HG03442 (cell line): Measurements from ENCODE around the gene FKBP2.

Source experiments
- ATAC-seq: cut with Tn5 transposase; IDR thresholded peaks from one replicate; pipeline ENCODE4 v1.9.1; 2021; ENCODE audit warnings: mild to moderate bottlenecking, moderate library complexity; ENCODE audit not compliant: unreplicated experiment

FKBP2 gene

DNA sequence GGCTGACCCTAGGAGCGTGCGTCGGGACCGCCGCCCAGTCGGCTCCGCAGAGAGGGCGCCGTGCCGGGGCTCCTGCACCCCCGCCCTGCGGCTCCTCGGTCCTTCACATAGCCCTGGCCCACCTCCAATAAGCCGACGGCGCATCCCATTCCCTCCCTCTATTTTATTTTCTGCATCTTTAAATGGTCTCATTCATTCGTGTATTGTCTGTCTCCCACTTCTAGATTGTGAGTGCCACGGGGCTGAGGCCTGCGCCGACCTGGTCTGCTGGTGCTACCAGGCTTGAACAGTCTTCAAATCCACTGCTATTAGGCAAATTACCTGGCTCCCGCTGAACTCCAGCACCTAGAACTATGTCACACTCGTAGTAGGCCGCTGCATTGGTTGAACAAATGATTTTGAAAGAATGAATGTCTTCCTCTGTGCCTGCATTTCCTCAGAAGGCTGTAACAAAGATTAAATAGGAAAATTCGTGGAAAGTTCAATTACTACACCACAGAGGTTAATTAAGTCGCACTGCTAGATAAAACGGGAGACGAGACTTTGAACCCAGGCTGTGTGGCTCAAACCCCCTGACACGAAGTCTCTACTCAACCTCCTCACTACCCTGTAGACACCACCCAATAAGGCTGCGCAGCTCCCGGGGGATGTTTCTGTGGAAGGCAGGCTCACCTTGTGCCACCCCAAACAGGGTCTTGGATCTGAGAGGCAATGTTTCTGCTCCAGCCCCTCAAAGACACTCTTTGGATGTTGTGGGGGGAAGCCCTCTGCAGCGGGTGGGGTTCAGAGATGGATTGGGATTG is 7.0 kb downstream of the FKBP2 start:
- no peak for ATAC-seq

DNA sequence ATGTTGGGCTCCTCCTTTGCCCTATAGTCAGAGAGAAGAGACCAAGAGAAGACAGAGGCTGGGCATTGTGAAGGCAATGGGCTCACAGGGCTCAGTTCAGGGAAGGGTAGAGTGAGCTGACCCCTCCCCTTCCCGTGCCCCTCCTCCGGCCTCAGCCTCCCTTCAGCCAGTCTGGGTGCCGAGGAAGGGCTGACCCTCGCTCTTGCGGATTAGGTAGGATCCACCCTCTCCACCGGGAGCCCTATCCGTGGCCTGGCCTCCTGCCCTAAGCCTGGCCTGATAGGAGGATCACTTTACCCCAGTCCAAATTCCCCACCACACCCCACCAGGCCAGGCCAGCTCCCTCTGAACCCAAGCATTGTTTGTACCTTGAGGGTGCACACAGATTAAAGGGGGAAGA is 7.7 kb downstream of the FKBP2 start:
- no peak for ATAC-seq

DNA sequence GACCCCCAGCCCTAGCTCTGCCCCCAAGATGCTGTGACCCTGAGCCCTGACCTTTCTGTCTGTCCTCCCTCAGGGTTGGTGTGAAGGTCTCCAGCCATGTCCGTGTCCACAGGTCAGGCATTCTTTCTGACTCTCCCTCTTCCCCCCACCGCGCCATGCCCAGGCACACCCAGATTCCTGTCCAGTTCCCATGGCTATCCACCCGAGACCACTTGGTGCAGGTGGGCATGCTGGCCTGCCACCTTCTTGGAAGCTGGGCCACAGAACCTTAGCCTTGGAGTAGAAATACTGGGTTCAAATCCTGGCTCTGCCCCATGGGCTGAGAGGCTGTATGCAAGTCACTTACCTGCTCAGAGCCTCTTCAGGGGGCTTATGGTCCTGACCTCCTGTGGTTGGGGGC is 8.1 kb downstream of the FKBP2 start:
- ATAC-seq: no peak

DNA sequence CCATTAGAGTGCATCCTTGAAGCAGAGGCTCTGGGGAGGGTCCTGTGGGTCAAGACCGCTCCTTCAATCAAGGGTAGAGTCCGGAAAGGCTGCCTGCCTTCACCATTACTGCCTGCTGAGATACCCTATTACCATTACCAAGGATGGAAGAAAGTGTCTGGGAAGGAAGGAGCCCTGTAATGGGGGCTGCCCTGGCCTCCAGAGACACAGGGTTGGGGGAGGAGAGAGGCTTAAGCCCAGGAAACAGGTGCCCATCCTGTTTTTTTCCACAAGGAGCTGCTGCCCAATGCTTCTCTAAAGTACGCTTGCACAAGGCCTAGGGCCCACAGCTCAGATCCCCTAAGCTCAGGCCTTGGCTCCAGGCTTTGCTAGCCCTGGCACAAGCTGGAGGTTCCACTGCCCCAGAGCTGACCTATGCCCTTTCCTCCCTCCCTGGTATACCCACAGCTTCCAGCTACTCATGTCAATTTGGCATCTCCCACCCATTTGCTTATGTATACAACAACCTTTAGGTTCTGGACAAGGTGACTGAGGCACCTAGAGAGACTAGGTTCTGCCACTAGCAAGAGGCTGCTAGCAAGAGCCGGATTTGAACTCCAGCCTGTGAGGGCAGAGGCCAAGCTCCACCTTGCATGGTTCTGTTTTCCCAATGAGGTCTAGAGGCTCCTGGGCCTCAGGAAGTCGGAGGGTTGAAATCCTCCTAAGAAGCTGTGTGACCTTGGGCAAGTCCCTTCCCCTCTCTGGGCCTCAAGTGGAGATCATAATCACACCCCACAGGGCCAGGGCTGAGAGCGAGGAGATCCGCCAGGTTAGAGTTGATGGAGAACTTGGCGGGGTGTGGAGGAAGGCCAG is 8.9 kb downstream of the FKBP2 start:
- no peak for ATAC-seq

DNA sequence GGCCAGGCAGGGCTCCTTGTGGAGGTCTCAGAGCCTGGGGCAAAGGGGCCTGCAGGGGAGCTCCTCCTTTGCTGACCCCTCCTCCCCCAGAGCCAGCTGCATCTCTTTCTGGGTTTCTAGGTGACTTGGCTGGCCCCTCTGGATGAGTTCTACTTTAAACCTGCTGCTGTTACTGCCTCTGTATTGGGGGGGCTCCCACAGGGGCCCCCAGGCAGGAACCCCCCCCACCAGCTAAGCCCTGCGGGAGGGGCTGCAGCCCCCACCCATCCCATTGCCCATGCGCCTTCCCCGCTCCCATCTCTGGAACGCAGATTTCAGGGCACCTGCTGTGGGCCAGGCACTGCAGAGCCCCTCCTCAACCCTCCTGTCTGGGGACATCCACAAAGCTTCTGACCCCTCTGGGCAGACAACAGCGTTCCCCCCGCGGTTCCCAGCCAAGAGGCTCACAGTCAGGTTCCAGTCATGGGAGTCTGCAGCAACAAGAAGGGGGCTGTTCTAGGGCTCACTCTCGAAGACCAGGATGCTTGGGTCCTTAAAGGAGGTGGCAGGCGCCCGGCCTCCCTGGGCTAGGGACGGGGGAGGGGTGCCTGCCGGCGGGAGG is 9.6 kb downstream of the FKBP2 start:
- no peak for ATAC-seq

DNA sequence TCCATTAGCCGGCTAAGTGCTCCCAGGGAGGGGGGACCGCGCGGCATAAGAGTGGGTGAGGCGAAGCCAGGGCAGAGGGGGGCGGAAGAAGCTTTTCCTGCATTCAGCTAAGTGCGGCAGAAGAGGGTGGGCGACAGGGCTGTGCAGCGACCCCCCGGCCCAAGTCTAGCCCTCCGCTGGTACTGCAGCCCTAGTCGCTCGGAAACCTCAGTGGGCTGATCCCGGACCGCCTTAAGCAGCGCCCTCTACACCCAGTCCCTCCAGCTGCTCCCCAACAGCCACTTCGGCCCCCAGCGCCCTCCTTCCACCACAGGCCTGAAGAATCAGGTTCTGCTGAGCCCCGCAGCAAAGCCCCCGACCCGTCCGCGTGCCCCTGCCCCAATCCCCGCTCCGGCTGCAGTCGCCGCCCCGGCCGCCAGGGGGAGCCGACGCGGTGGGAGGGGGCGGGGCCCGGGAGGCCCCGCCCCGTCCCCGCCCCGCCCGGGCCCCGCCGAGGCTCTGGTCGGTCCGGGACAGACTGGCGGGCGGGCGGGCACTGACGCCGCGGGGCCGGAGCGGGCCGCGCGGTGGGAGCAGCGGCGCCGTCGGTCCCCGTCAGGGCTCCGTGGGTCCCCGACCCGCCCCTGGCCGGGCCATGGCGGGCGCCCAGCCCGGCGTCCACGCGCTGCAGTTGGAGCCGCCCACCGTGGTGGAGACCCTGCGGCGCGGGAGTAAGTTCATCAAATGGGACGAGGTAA is 10.3 kb downstream of the FKBP2 start, which contains the start of gene PLCB3:
TSS of gene PLCB3 (plus strand) at position 515 of the 737 bp plus-strand sequence. CDS start at position 635, 120 bp downstream.
- peak; percentile 48 for ATAC-seq

DNA sequence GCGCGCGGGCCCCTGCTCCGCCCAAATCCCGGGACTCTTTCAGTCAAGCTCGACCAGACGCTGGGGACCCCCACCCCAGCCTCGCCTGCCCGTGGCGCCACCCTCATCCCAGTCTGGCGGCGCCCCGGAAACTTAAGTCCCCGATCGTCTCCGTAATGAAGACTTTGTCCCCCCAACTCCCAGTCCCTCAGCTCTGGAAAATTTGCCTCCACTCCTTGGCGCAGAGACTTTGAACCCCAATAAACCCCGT is 10.8 kb downstream of the FKBP2 start:
- ATAC-seq: no peak

DNA sequence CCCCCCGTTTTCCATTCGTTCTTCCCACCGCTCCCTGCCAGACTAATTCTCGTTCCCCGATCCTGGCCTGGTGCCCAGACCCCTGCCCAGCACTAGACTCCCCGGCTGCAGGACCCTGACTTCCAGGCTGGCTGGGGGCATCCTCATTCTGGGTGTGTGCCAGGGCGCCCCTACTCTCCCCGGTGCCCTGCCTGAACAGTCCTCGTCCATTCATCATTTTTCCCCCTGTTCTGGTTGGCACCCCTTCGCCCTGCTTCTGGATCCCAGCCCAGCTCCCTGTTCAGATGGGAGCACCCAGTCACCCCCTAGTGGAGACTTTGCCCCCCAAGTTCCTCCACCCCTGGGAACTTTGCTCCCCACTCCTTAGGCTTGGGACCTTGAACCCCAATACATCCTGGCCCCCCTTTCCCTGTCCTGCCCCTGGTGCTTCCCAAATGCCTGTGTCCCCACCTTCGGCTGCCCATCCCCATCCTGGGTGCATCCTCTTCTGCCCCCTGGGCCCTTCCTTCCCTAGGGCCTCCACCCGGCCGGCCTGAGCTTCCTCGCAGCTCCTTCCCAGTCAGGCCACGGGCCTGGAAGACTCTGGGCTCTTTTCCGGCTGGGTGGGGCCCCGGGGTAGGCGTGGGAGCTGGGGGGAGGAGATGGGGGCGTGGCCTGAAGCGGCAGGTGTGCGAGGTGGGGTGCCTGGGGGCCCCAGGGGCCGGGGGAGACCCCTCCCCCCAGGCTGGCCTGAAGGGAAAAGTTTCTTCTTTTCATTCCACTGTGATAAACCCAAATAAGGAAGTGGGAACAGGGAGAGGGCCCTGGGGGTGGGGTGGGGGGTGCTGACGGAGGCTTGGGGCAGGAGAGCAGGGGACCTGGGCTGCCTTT is 11.3 kb downstream of the FKBP2 start:
- ATAC-seq: no peak

DNA sequence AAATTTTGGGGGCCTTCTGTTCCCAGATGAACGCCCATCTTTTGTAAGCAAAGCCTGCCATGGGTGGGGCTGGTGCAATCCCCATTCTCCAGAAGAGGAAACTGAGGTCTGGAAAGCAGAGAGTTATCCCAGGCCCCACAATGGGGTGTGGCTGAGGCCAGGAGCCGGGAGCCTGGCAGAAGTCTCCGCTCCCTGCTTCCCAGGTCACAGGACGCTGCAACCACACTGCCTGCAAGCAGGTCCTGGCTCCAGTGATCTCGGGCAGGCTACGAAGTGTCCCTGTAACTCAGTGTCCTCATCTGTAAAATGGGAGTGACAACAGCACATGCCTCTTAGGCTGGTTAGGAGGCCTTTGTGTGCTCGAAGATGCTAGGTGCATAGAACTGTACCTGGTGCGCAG is 12.1 kb downstream of the FKBP2 start:
- no peak for ATAC-seq

DNA sequence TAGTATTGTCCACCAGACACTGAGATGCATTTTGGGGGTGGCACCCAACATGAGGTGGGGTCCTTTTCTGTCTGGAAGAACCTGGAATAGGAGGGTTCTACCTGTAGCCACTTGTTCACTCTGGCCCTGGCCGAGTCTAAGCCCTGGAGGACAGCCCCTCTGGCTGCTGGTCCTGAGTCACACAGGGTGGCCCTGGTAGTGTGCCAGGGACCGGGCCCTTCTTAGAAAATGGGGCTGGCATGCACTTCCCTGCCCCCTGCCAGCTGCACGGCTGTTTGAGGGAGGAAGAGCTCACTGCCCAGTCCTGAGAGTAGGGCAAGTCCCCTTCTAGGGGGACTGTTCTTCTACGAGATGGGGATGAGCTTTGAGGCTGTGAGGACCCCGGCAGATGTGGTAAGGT is 12.6 kb downstream of the FKBP2 start:
- ATAC-seq: no peak

DNA sequence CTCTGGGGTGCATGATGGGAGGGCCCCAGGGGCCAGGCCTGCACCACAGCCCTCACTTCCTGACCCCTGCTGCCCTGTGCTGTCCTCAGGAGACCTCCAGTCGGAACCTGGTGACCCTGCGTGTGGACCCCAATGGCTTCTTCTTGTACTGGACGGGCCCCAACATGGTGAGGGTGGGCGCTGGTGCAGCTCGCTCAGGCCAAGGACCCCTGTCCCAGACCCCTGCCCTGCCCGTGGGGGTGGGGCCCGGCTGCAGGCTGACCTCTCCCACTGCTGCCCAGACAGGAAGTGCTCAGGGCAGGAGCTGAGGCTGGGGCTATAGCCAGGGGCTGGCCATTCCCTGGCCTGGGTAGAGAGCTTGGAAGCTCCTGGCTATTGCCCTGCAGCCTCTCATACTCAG is 13.4 kb downstream of the FKBP2 start:
- ATAC-seq: no peak

DNA sequence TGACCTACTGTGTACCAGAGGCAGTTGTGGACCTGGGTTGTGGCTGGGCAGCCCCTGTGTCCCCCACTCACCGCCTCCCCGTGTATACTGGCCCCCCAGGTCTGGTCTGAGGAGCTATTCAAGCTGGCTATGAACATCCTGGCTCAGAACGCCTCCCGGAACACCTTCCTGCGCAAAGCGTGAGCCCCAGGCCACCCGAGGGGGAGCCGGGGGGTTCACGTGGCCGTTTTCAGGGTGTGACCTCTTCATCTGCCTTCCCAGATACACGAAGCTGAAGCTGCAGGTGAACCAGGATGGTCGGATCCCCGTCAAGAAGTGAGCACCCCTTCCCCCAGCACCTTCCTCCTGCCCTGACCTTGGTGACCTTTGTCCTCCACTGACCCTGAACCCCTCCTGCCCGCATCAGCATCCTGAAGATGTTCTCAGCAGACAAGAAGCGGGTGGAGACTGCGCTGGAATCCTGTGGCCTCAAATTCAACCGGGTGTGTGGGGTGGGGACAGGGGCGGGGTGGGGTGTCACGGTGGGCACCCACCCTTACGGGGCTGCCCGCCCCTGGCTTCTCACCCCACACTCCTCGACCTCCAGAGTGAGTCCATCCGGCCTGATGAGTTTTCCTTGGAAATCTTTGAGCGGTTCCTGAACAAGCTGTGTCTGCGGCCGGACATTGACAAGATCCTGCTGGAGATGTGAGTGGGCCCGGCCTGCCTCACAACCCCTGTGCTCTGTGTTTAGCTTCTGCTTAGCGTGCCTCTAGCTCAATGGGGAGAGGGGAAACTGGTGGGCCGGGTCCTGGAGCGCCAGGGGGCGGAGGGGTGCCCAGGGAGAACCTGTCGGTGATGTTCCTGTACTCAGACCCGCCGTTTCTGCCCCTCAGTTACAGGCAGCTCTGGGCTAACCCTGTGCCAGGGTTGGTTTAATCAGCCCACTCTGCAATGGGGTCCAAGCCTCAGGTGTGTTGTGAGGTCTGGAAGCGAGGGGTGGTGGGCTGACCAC is 14.5 kb downstream of the FKBP2 start:
- ATAC-seq: no peak

DNA sequence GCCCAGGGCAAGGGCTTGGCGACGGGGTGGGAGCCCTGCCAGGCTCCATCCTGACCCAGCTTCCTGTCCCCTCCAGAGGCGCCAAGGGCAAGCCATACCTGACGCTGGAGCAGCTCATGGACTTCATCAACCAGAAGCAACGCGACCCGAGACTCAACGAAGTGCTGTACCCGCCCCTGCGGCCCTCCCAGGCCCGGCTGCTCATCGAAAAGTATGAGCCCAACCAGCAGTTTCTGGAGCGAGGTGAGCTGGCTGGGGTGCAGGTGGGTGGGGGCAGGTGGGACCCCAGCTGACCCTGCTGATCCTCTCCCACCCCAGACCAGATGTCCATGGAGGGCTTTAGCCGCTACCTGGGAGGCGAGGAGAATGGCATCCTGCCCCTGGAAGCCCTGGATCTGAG is 15.4 kb downstream of the FKBP2 start:
- ATAC-seq: no peak

DNA sequence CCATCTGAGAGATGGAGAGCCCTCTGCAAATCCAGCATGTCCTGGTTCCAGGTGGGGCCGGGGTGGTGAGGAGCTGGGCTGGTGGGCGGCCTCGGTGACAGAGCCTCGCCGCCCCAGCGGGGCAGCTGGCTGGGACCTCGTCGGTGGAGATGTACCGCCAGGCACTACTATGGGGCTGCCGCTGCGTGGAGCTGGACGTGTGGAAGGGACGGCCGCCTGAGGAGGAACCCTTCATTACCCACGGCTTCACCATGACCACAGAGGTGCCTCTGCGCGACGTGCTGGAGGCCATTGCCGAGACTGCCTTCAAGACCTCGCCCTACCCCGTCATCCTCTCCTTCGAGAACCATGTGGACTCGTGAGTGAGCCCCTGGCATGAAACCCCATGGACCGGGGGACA is 17.5 kb downstream of the FKBP2 start:
- no peak for ATAC-seq

DNA sequence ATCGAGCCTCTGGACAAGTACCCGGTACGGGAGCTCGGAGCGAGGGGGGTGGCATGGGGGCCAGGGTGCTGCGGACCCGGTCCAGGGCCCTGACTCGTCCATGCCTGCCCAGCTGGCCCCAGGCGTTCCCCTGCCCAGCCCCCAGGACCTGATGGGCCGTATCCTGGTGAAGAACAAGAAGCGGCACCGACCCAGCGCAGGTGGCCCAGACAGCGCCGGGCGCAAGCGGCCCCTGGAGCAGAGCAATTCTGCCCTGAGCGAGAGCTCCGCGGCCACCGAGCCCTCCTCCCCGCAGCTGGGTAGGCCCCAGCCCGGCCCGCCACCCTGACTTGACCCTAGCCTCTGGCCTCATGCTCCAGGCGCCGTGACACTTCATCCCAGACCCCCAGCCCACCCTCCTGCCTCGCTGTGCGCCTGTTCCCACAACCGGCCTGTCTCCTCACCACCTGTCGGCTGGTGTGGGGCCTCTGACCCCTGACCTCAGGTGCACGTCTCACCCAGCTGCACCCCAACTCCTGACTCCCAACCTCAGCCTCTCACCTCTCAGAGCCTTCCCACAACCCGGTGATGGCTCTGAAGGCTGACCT is 18.1 kb downstream of the FKBP2 start:
- ATAC-seq: no peak

DNA sequence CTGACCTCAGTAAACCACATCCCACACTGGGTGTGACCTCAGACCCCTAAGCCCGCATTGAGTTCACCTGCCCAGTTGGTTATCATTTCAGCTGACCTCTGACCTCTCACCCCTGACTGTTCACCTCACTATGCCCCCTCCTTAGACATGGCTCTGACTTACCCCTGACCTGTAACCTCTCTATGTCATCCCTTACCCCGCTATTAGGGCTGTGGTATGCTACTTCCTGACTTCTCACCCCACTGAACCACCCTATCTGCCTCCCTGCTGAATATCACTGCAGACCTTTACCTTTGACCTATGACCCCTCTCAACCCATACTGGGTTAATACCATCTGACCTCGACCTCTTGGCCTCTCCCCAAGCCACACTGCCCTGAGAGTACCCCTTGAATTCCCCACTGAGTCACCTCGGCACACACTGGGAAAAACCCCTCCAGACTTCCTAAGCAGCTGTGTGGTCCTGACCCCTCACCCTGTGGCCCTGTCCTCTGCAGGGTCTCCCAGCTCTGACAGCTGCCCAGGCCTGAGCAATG is 18.7 kb downstream of the FKBP2 start:
- ATAC-seq: no peak

DNA sequence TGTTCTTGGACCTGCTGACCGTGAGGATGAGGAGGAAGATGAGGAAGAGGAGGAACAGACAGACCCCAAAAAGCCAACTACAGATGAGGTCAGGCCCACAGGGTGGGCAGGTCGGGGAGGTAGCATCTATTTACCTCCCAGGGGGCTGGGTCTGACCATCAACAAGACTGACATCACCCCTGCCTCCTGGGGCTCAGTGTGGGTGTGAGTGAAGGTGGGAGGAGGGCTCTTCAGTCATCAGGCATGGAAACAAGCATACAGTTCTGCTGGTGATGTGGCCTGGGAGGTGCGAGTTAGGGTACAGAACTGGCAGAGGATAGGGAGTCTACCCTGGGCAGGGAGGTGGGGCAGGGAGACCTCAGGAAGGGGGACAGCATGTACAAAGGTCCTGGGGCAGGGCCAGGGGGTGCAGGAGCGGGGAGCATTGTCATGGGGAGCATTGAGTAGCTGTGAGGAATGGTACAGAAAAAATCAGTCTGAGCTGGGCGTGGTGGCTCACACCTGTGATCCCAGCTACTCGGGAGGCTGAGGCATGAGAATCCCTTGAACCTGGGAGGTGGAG is 19.3 kb downstream of the FKBP2 start:
- ATAC-seq: no peak

DNA sequence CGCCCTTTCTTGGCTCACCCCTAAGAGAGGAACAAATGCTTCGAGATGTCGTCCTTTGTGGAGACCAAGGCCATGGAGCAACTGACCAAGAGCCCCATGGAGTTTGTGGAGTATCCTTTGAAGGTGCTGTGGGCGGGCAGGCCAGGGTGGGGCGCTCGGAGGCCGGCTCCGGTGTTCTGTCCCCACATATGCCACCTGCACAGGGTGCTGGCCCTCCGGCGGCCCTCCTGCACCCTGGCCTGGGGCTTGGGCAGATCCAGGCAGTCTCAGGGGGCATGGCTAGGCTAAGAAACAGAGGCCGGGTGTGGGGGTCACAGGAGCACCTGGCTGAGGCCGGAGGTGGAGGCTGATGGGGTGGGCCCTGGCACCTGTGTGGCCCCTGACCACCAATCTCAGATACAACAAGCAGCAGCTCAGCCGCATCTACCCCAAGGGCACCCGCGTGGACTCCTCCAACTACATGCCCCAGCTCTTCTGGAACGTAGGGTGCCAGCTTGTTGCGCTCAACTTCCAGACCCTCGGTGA is 20.7 kb downstream of the FKBP2 start:
- ATAC-seq: no peak
